Activated CD4-positive, CD25-positive, alpha-beta regulatory T cell treated with anti-CD3 and anti-CD28 coated beads, Interleukin-2, amount 50 U/mL, for 24 hours (primary cell): ENCODE measurements around the gene CDC73.

Experiments used
- ATAC-seq, 2 donors: fragments of 150-1000 bp; cut with Tn5 transposase; one replicate each; pipeline ENCODE4 v1.10.0; 2021; ENCODE audit warnings: mild to moderate bottlenecking in 1 of 2, moderate library complexity in 1 of 2

CDC73 gene

GRCh38 chr1:193299038-193299437 lies 177.2 kb downstream of the CDC73 start:
- ATAC-seq = no peak

- ATAC-seq = no peak
These were observed 179.9 kb downstream of the CDC73 start for GRCh38 chr1:193301746-193302145.

GRCh38 chr1:193303849-193304248 lies 182.0 kb downstream of the CDC73 start:
- peak in 1 of 2 donors; percentile 43 for ATAC-seq
